GM12891 (cell line): Measurements from ENCODE around the gene ABCC4.

Experiments
- PAX5 ChIP-seq: IDR thresholded peaks from 2 replicates; pipeline ENCODE4 v1.6.1; 2011; ENCODE audit warnings: low read length, moderate library complexity, mild to moderate bottlenecking; ENCODE audit not compliant: insufficient read depth, severe bottlenecking
- POLR2A ChIP-seq: IDR thresholded peaks from 2 replicates; pipeline ENCODE4 v1.6.1; 2011; ENCODE audit warnings: low read depth, low read length, control low read depth
- POLR2AphosphoS5 ChIP-seq: IDR thresholded peaks from 2 replicates; pipeline ENCODE4 v1.6.1; 2011; ENCODE audit warnings: low read depth, low read length, control low read depth
- SPI1 ChIP-seq: IDR thresholded peaks from 2 replicates; pipeline ENCODE4 v1.6.1; 2011; ENCODE audit warnings: low read depth, low read length, control low read depth
- TAF1 ChIP-seq: IDR thresholded peaks from 2 replicates; pipeline ENCODE4 v1.6.1; 2011; ENCODE audit warnings: low read depth, low read length, control low read depth

GRCh38 chr13:95255072-95255732 is 46.0 kb downstream of the ABCC4 start:
- TF ChIP-seq SPI1 (no peak), POLR2A (no peak), TAF1 (no peak), POLR2AphosphoS5 (no peak), PAX5 (no peak)
